Cardiac fibroblast (primary cell): ENCODE results near the gene RHO.

Source experiments
- DNase-seq, 2 donors: peaks; one replicate each; pipeline versions ENCODE4 v3.0.0 to v3.0.0-alpha.2; 2010; ENCODE audit warnings: low read depth in 2 of 2
- H3K4me3 ChIP-seq, 2 donors: replicated peaks in 1 of 2; 1 replicate in 1 of 2; 2 replicates in 1 of 2; pipeline ENCODE4 v1.5.1; 2011; ENCODE audit warnings: low read depth in 2 of 2, low read length in 2 of 2, mild to moderate bottlenecking in 2 of 2, moderate library complexity in 1 of 2
- CTCF ChIP-seq: IDR thresholded peaks from one replicate; pipeline ENCODE4 v1.5.1; 2011; ENCODE audit warnings: low read depth, mild to moderate bottlenecking, low read length, inconsistent platforms

Gene RHO

GRCh38 chr3:129503471-129504291, 24.8 kb upstream of the RHO start:
- DNase-seq, result peak in 1 of 2 donors; percentile 32
- H3K4me3 ChIP-seq, result no peak overlapping the region

GRCh38 chr3:129504471-129505100, 23.9 kb upstream of the RHO start:
- no peak for DNase-seq
- TF ChIP-seq CTCF, result no peak
- H3K4me3 ChIP-seq, result no peak overlapping the region

More at GRCh38 chr3:129503471-129504291, 24.8 kb upstream of the RHO start:
- TF ChIP-seq CTCF, result no peak

GRCh38 chr3:129505341-129505740, 23.1 kb upstream of the RHO start:
- TF ChIP-seq CTCF, result no peak
- no peak overlapping the region for H3K4me3 ChIP-seq
- no peak for DNase-seq

- DNase-seq, result no peak
- H3K4me3 ChIP-seq, result no peak overlapping the region
- TF ChIP-seq CTCF, result no peak
Measured at GRCh38 chr3:129506231-129506742, 22.2 kb upstream of the RHO start.

- peak in 1 of 2 donors; percentile 23 for DNase-seq
- no peak for TF ChIP-seq CTCF
- no peak overlapping the region for H3K4me3 ChIP-seq
Measured at GRCh38 chr3:129507181-129507831, 21.1 kb upstream of the RHO start.

GRCh38 chr3:129512595-129512994, 15.8 kb upstream of the RHO start:
- no peak overlapping the region for H3K4me3 ChIP-seq
- no peak for TF ChIP-seq CTCF
- no peak for DNase-seq
